Measurements from ENCODE around the gene DPRX.

GRCh38 chr19:53608381-53608780, 23.4 kb upstream of the DPRX start:
- TF ChIP-seq, protein P1, sequence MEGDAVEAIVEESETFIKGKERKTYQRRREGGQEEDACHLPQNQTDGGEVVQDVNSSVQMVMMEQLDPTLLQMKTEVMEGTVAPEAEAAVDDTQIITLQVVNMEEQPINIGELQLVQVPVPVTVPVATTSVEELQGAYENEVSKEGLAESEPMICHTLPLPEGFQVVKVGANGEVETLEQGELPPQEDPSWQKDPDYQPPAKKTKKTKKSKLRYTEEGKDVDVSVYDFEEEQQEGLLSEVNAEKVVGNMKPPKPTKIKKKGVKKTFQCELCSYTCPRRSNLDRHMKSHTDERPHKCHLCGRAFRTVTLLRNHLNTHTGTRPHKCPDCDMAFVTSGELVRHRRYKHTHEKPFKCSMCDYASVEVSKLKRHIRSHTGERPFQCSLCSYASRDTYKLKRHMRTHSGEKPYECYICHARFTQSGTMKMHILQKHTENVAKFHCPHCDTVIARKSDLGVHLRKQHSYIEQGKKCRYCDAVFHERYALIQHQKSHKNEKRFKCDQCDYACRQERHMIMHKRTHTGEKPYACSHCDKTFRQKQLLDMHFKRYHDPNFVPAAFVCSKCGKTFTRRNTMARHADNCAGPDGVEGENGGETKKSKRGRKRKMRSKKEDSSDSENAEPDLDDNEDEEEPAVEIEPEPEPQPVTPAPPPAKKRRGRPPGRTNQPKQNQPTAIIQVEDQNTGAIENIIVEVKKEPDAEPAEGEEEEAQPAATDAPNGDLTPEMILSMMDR (IDR thresholded peaks at IDR 0.05): no peak
- no peak for TF ChIP-seq POLR2A (IDR thresholded peaks at IDR 0.05)

Data from thyroid gland (tissue), 4 donors.